HG02763 (cell line): ENCODE data around the gene USP8.
"Not testable (repeated sequence)": the region's sequence is repeated elsewhere in the genome, so short reads cannot be mapped to it uniquely, and the experiment has no call there.

Experiments used
- ATAC-seq: cut with Tn5 transposase; IDR thresholded peaks from one replicate; pipeline ENCODE4 v1.9.1; 2021; ENCODE audit warnings: mild to moderate bottlenecking, moderate library complexity; ENCODE audit not compliant: unreplicated experiment

Gene USP8

DNA sequence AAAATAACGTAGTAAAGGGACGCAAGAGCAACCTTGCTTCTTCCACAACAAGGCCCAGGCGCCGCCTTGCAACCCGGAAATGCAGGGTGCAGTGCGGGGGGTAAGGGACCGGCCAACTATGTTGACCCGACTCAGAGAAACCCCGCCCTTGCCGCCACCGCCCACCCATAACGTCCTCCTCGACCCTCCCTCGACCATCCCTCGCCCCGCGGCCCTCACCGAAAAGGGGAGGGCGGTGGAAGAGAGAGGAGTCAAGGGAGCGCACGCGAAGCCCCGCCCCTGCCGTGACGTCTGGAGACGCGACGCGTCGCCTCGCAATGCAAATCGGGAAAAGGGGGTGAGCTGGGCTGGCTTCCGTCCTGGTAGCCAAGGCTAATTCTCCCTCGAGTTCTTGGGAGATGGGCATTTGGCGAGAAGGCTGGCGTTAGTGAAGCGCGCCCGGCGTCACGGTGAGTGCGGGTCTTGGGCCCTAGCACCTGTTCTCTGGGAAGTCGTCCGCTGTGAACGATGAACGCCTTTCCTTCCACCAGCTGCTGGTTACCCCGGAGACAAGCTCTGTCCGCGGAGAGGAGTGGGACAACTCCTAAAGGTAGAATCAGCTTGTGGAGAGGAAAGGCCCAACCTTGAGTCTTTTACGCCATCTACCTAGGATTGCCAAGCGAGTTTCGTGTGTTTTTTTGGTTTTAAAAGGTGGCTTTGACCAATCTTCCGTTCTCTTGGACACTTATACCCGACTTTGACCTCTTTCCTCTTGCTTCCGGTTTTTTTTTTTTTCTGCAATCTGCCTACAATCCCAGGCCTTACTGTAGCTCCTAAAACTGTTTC lies at the start of gene USP8:
Gene USP8 (plus strand): TSS at position 340 of the 825 bp plus-strand sequence. CDS start 14,669 bp downstream, outside the sequence.
- peak; percentile 97 for ATAC-seq

DNA sequence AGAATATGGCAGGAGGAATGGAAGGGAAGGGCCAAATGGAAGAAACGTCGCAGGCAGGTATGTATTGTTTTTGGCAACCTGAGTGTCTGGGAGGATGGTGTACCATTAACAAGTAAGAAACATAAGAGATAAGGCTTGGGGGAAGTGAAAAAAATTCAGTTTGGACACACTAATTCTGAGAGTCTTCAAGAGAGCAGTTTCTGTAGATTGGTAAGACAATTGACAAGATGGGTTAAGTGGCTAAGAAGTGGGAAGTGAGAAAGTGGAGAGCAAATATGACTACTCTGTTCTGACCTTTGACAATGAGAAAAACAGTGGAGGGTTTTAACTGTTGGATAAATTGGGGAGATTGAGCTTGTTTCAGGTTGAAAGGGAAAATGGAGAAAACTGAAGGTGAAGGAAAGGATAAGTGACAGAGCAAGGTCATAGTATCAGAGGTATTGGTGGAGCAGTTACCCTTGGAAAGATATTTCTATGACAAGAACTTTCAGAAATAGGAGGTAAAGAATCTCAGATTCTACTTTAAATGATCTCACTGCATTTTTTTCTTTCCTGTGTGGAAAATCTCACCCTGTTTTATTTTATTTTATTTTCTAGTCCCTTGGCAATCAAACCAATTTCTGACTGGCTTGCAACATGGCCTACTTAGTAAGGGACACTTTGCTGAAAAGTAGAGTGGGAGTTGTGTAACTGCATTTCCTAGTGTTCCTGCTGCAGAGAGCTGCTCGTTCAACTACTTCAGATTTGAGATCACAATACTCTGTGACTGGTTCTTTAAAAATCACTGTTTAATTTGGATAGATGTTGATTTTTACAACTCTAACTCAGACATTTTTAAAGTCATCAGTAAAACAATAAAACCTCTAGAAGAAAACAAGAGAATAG lies 46.1 kb upstream of the USP8 start:
- peak; percentile 97 for ATAC-seq

DNA sequence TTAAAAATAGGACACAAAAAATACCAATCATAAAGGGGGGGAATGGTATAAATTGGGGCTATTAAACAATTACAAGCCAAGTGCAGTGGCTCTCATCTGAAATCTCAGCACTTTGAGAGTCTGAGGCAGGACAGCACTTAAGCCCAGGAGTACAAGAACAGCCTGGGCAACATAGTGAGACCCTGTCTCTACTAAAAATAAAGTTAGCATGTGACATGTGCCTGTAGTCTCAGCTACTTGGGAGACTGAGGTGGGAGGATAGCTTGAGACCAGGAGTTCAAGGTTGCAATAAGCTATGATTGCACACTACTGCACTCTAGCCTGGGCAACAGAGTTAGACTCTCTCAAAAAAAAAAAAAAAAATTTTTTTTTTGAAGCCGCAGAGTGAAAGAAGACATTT lies 45.4 kb upstream of the USP8 start:
- no peak for ATAC-seq

DNA sequence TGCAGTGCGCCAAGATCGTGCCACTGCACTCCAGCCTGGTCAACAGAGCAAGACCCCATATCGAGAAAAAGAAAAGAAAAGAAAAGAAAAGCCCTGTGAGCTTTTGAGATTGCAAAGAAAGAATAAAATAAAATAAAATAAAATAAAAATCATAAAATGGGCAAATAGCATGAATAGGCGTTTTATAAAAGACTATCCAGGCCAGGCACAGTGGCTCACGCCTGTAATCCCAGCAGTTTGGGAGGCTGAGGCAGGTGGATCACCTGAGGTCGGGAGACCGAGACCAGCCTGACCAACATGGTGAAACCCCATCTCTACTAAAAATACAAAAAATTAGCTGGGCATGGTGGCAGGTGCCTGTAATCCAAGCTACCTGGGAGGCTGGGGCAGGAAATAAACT lies 44.8 kb upstream of the USP8 start:
- not testable (repeated sequence) for ATAC-seq

DNA sequence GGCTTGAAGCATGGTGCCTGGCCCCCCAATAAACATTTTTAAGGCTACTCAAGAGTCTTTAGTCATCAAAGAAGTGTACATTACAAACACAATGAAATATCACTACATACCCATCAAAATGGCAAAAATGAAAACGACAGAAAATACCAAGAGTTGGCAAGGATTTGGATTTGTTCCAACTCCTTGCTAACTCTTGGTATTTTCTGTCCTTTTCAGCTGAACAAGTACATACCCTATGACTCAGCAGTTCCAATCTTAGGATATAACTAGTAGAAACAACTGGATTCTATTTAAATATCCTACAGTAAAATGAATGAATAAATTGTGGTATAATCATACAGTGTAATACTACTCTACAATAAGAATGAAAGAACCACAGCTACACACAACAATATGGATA lies 44.1 kb upstream of the USP8 start:
- no peak for ATAC-seq

DNA sequence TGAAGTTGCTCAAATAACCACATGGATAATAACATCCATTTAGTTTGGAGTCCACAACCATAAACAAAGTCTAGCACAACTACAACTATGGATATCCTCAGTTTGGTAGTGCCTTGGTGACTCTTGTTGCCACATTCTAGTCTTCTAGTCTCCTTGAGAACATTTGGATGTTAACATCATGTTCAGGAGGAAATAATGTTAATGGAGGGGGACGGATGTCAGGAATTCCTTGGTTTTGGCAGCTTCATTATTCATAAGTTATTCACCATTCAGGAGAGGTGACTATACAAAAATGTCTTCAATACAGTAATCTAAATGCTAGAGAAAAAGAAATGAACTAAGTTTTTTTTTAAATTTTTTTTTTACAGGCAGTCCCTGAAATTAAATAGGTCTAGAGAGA lies 42.8 kb upstream of the USP8 start:
- ATAC-seq: no peak

DNA sequence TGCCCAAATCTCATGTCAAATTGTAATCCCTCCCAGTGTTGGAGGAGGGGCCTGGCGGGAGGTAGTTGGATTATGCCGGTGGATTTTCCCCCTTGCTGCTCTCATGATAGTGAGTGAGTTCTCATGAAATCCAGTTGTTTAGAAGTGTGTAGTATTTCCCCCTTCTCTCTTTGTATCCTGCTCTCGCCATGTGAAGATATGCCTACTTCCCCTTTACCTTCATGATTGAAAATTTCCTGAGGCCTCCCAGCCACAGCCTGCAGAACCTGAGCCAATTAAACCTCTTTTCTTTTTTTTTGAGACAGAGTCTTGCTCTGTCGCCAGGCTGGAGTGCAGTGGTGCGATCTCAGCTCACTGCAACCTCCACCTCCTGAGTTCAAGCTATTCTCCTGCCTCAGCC lies 41.8 kb upstream of the USP8 start:
- not testable (repeated sequence) for ATAC-seq

GRCh38 chr15:50390554-50391264 lies 33.5 kb upstream of the USP8 start:
- no peak for ATAC-seq

- not testable (repeated sequence) for ATAC-seq
Measured at GRCh38 chr15:50391561-50391960, 32.6 kb upstream of the USP8 start.

GRCh38 chr15:50411870-50412269 lies 12.3 kb upstream of the USP8 start:
- no peak for ATAC-seq

DNA sequence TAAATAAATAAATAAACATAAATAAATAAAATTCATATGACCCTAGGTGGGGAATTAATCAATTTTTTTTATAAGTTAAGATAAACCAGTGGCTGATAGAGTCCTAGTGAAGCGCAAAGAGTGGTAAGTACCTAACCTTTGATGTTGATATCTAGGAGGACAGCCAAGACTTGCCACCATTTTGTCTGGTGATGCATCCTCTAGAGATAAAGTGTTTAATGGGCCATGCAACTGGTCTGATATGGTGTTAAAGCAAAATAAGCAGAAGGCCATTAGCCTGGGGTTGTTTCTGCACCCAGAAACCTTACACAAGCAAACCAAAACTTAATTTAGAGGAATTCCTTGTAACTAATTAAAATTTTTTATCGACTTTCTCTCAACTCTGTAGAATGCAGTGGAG lies 9.6 kb upstream of the USP8 start:
- ATAC-seq: no peak

GRCh38 chr15:50415752-50416404 lies 8.3 kb upstream of the USP8 start:
- no peak for ATAC-seq

- no peak for ATAC-seq
Measured at GRCh38 chr15:50416890-50417289, 7.3 kb upstream of the USP8 start.

DNA sequence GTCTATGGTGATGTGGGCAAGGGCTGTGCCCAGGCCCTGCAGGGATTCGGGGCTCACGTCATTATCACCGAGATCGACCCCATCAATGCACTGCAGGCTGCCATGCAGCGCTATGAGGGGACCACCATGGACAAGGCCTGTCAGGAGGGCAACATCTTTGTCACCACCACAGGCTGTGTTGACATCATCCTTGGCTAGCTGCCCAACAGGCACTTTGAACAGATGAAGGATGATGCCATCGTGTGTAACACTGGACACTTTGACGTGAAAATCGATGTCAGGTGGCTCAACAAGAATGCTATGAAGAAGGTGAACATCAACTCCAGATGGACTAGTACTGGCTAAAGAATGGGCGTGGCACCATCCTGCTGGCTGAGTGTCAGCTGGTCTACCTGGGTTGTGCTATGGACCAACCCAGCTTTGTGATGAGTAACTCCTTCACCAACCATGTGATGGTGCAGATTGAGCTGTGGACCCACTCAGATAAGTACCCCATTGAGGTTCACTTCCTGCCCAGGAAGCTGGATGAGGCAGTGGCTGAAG lies 6.1 kb upstream of the USP8 start:
- ATAC-seq: no peak

GRCh38 chr15:50425219-50425618 lies 1.0 kb downstream of the USP8 start:
- no peak for ATAC-seq

DNA sequence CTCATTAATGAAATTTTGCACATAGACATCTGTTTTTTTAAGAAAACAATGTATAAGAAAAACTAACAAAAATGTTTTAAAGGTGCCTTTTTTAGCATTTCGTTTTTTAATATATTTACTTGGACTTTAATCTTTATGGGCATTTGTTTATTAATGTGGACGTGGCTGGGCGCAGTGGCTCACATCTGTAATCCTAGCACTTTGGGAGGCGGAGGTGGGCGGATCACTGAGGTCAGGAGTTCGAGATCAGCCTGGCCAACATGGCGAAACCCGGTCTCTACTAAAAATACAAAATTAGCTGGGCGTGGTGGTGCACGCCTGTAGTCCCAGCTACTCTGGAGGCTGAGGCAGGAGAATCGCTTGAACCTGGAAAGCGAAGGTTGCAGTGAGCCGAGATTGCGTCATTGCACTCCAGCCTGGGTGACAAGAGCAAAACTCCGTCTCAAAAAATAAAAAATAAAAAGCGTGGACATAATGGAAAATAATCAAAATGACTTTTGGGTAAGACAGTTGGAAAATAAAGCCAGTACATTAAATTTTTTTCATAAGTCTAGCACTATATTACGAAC lies 1.6 kb downstream of the USP8 start:
- ATAC-seq: not testable (repeated sequence)

DNA sequence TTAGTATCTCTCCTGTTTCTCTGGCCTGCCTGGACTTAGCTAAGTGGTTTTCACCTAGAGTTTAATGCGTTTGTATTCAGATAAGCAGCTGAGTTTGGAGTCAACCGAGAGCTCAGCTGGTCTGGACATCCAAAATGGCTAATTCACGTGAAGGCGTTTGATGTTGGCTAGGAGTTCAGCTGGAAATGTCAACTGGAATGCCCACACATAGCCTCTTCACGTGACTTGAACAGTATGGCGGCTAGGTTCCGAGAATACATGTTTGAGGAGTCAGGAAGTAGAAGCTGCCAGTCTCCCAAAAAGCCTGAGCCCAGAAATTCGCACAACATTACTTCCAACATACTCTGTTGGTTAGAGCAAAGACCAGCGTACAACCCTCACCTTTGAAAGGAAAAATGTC lies 2.2 kb downstream of the USP8 start:
- no peak for ATAC-seq

- ATAC-seq: no peak
Measured at GRCh38 chr15:50431204-50431603, 7.0 kb downstream of the USP8 start.

DNA sequence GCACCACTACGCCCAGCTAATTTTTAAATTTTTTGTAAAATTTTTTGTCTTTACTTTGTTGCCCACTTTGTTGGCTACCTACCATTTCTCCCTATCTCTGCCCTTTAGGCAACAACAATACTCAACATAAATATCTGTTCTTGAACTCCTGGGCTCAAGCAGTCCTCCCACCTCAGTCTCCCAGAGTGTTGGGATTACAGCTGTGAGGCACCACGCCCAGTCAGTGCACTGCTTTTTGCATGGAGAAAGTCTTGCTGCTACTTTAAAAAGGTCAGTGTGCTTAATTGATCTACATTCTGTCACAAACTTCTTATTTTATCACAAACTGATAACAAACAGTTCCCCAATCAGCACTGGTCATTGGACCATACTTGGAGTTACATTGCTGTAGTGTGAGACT lies 8.0 kb downstream of the USP8 start:
- ATAC-seq: no peak

DNA sequence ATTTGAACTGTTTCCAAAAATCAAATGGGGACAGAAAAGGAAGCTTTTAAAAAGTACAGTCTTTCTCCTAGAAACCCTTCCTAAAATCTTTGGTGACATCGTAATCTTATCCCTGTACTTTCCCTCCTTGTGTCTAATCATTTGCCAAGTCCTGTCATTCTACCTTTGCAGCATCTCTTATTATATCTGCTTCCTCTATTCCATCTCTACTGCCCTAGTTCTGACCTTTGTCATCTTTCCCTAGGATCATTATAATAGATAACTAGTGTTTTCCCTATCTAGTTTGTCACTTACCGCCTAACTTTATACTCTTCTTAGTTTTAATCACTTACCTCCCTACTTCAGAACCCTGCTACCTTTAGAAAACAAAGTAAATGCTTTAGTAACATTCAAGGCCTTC lies 11.6 kb downstream of the USP8 start:
- ATAC-seq: no peak
